Measurements from ENCODE around the gene CAMTA1.
"Not testable (repeated sequence)": the region's sequence is repeated elsewhere in the genome, so short reads cannot be mapped to it uniquely, and the experiment has no call there.

Gene CAMTA1

DNA sequence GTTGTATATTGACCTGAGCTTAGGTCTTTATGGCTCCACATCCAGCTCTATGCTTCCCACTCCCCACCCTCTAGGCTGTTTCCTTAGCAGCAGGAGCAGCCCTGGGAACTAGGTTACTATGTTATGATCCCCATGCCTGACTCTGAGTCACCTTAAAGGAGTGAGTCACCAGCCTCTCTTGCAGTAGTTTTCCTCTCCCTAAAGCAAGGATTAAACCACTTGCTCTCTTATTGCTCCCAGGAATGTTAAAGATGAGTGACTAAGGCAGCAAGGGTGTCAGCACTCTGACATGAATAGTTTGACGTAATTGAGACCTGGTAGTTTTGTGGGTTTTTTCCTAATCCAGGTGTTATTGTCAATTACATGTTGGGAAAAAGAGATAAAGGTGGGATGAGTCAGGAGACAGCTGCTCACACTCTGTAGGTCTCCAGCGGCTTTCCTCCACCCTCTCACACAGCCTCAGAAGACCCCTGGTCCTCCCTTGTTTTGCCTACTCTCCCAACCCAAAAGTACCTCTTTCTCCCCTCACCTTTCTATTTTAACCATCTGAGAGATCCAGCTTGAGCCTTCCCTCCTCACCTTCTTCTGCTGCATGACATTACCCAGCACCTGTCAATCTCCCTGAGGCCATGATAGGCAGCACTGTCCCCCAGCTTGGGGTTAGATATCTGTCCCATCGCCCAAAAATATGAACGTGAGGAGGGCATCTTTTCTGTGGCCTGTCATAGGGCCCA, 616.7 kb downstream of the CAMTA1 start:
- DNase-seq (ENCODE audit: low spot score), result peak; percentile 100
- FAIRE-seq, result peak; percentile 99

- DNase-seq (ENCODE audit: low spot score) (no peak), FAIRE-seq (no peak)
Observed at GRCh38 chr1:7402548-7402850, 617.2 kb downstream of the CAMTA1 start.

GRCh38 chr1:7403265-7404045, 618.2 kb downstream of the CAMTA1 start:
- no peak for FAIRE-seq
- no peak for DNase-seq (ENCODE audit: low spot score)

- DNase-seq (ENCODE audit: low spot score), result no peak
Observed at GRCh38 chr1:7404046-7404742, 618.9 kb downstream of the CAMTA1 start.

GRCh38 chr1:7405844-7406500, 620.7 kb downstream of the CAMTA1 start:
- DNase-seq (ENCODE audit: low spot score), result no peak
- FAIRE-seq, result no peak

More at GRCh38 chr1:7404046-7404742, 618.9 kb downstream of the CAMTA1 start:
- FAIRE-seq, result no peak

- DNase-seq (ENCODE audit: low spot score) (no peak), FAIRE-seq (no peak)
Observed at GRCh38 chr1:7406641-7407543, 621.6 kb downstream of the CAMTA1 start.

DNA sequence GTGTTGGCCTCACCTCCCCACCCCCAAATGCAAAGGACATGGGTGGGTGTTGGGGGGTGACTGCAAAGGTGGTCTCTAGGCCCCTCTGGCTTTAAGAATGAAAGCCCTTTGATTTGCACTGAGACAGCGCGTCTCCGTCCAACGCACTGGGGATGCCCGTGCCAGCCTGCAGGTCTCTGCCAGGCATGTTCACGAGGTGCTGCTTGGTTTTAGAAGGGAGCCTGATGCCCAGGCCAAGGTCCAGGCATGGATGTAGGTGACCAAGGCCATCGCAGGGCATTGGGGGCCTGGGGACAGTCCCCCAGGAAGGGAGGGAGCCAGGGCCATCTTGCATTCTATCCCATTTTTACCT, 622.3 kb downstream of the CAMTA1 start:
- FAIRE-seq (no peak), DNase-seq (ENCODE audit: low spot score) (no peak)

DNA sequence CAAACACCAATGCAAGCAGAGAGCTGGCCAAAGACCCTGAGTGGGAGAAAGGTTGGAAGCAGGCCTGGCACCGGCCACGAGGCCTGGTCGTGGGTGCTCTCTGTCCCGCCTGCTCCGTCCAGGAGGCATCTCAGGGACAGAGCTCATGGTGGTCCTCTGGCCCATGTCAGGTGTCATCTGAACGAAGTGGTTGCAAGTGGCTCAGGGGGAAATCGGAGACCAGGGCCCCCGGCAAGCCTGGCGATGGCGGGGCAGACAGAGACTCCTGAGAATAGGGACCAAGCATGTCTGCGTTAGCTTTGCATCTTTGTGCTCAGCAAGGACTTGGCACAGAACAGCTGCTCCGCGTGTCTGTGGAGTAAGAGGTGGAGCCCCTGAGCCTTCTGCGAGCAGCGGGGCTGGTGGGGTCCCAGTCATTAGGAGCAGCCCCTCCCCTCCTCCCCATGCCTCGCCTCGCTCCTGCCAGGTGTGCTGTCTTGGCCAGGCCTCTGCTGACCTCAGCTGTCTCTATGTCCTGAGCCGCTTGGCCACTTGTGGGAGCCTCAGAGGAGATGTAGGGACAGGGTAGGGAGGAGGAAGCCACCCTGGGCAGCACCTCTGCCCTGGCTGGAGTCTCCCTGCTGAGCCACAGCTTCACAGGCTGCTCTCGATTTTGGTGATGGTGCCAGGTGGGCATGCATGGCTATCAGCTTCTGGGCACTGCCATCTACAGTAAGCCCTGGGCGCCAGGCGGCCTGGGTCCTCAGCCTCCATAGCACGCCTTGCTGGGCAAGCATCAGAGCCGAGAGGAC, 622.9 kb downstream of the CAMTA1 start:
- no peak for FAIRE-seq
- no peak for DNase-seq (ENCODE audit: low spot score)

- FAIRE-seq (no peak), DNase-seq (ENCODE audit: low spot score) (no peak)
Observed at GRCh38 chr1:7408771-7409150, 623.5 kb downstream of the CAMTA1 start.

- no peak for FAIRE-seq
- DNase-seq (ENCODE audit: low spot score), result no peak
Observed at GRCh38 chr1:7409278-7409677, 624.0 kb downstream of the CAMTA1 start.

- DNase-seq (ENCODE audit: low spot score), result no peak
- FAIRE-seq, result no peak
Observed at GRCh38 chr1:7410156-7410555, 624.9 kb downstream of the CAMTA1 start.

DNA sequence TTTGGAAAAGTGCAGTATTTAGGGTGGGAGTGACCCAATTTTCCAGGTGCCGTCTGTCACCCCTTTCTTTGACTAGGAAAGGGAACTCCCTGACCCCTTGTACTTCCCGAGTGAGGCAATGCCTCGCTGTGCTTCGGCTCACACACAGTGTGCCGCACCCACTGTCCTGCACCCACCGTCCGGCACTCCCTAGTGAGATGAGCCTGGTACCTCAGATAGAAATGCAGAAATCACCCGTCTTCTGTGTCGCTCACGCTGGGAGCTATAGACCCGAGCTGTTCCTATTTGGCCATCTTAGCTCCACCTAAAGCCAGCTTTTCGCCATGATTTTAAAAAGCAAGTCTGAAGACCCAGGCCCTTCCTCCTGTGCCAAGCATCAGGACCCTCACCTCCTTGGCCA, 632.4 kb downstream of the CAMTA1 start:
- DNase-seq (ENCODE audit: low spot score); FAIRE-seq: not testable (repeated sequence)

DNA sequence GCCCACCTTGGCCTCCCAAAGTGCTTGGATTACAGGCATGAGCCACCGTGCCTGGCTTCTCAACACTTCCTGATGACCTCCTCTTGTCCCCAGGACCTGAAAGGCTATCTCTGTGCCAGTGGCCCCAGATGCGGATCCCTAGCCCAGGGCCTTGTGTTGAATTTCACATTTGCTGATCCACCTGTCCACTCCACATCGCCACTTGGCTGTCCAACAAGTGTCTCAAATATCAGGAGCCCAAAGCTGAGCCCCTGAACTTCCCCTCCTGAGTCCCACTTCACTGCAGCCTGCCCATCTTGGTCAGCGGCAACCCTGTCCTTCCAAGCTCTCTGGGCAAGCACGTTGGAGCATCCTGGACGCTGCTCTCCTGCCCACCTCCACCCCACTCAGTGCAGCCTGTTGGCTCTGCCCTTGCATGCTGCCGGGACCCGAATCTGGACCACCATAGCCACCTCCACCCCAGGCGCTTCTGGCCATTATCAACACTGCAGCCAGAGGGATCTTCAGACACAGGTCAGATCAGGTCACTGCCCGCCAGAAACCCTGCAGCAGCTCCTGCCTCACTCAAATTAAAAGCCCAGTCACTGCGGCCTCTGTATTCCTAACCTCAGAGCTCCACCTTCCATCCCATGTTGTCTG, 633.3 kb downstream of the CAMTA1 start:
- FAIRE-seq (no peak), DNase-seq (ENCODE audit: low spot score) (no peak)

DNA sequence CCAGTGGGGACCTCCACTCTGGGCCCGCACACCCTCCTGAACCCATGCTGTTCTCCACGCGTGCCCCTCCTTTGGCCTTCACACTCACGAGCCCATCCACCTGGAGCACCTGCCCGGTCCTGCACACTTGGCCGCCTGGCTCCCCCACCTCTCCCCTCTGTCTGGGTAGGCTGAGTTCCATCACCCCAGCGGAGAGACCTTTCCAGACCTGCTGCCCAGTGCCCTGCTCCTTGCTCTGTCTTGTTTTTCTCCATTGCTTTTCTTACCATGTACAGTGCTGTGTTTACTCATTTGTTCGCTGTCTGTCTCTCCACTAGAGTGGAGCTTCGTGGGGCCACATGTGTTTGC, 634.8 kb downstream of the CAMTA1 start:
- DNase-seq (ENCODE audit: low spot score) (no peak), FAIRE-seq (no peak)

DNA sequence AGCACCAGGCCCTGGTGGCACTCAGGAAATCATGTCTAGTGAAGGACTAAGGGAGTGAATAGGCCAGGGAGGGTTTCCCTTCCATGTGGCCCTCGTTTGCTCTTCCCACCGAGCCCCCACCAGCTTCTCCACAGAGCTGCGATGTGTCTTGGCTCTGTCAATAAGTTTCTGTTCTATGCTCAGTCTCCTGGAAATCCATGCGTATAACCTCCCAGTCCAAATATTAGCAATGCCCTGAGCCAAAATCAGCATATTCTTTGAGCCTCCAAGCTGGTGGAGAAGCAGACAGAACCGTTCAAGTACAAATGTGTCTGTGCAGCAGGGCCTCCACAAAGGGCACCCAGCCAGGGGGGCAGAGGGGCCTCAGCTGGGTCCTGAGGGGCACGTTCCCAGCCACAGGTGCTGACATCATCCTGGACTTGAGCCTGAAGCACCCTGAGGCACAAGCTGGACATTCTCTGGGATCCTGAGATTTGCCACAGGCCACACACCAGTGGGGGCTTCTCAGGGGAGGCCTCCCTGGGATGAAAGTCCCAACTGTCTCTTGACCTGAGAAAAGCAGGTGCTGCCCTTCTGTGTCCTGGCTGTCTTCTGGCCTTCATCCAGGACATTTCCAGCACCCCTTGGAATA, 635.3 kb downstream of the CAMTA1 start:
- FAIRE-seq (no peak), DNase-seq (ENCODE audit: low spot score) (no peak)

DNA sequence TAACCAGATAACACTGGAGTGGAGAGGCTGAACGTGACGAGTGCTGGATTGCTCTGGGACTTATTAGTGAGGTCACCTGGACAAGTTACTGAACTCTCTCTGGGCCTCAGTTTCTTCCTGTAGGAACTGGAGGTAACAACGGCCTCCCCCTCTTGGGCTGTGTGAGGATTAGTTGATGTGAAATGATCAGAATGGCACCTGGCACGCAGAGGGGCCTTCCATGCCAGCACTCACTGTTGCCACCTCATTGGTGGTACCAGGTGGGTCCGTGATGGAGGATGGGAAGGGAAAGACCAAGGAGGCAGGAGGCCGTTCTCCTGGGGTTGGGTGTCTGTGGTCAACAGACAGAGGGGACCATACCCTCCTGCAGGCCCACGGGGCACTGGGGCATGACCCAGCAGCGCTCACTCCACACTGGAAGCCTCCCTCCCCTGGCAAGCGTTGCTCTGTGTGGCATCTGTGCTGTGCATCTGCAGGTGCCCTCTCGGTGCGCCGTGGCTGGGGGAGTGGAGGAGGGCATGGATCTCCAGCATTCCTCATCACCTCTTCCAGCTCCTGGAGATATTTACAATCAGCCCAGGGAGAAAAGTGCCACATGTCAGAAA, 636.3 kb downstream of the CAMTA1 start:
- FAIRE-seq (no peak), DNase-seq (ENCODE audit: low spot score) (no peak)

GRCh38 chr1:7422081-7422480, 636.8 kb downstream of the CAMTA1 start:
- DNase-seq (ENCODE audit: low spot score) (no peak), FAIRE-seq (no peak)

GRCh38 chr1:7422561-7422960, 637.3 kb downstream of the CAMTA1 start:
- FAIRE-seq (no peak), DNase-seq (ENCODE audit: low spot score) (no peak)

GRCh38 chr1:7422966-7423365, 637.7 kb downstream of the CAMTA1 start:
- no peak for DNase-seq (ENCODE audit: low spot score)
- no peak for FAIRE-seq
